Astrocyte (in vitro differentiated cells and primary cell): ENCODE results near the gene ZIK1. TPM values are rescaled to one million over a fixed set of nuclear protein-coding genes. Genes with fewer than 3 reads are reported as not detected.

ENCODE experiments used
- DNase-seq: peaks from one replicate; pipeline ENCODE4 v3.0.0-alpha.2; 2010; ENCODE audit warnings: low read depth
- FAIRE-seq: peaks from 2 replicates; lab custom pipeline; 2011; peaks lifted over from hg19 to GRCh38; lab: Jason Lieb, UNC
- H2AFZ ChIP-seq: 2 replicates; pipeline ENCODE4 v1.6.0; 2012; ENCODE audit warnings: low read depth, low read length, inconsistent platforms
- H3K27ac ChIP-seq: 2 replicates; pipeline ENCODE4 v1.5.1; 2011; ENCODE audit warnings: low read depth, low read length, inconsistent platforms
- H3K27me3 ChIP-seq: 2 replicates; pipeline ENCODE4 v1.6.0; 2011; ENCODE audit warnings: low read length, inconsistent platforms; ENCODE audit not compliant: insufficient read depth
- H3K36me3 ChIP-seq: 2 replicates; pipeline ENCODE4 v1.5.1; 2011; ENCODE audit warnings: low read length, inconsistent platforms; ENCODE audit not compliant: insufficient read depth
- H3K4me1 ChIP-seq: 2 replicates; pipeline ENCODE4 v1.5.1; 2011; ENCODE audit warnings: low read length, inconsistent platforms; ENCODE audit not compliant: insufficient read depth
- H3K4me2 ChIP-seq: 2 replicates; pipeline ENCODE4 v1.6.0; 2012; ENCODE audit warnings: low read length, inconsistent platforms
- H3K4me3 ChIP-seq: 2 replicates; pipeline ENCODE4 v1.5.1; 2011; ENCODE audit warnings: low read depth, mild to moderate bottlenecking, low read length, inconsistent platforms; ENCODE audit not compliant: insufficient read depth
- H3K79me2 ChIP-seq: 2 replicates; pipeline ENCODE4 v1.6.0; 2012; ENCODE audit warnings: mild to moderate bottlenecking, low read length, inconsistent platforms; ENCODE audit not compliant: insufficient read depth
- H3K9ac ChIP-seq: 2 replicates; pipeline ENCODE4 v1.6.0; 2012; ENCODE audit warnings: mild to moderate bottlenecking, low read length, inconsistent platforms
- H3K9me3 ChIP-seq: 2 replicates; pipeline ENCODE4 v1.5.1; 2012; ENCODE audit warnings: low read depth, mild to moderate bottlenecking, low read length, inconsistent platforms; ENCODE audit not compliant: insufficient read depth
- H4K20me1 ChIP-seq: 2 replicates; pipeline ENCODE4 v1.6.0; 2012; ENCODE audit warnings: low read length, inconsistent platforms; ENCODE audit not compliant: insufficient read depth
- H3K27ac Mint-ChIP-seq: one replicate; pipeline ENCODE4 v1.8.0; 2021; ENCODE audit warnings: mild to moderate bottlenecking, mixed read lengths; ENCODE audit not compliant: unreplicated experiment
- H3K27me3 Mint-ChIP-seq: one replicate; pipeline ENCODE4 v1.8.0; 2021; ENCODE audit warnings: low read depth, mixed read lengths; ENCODE audit not compliant: unreplicated experiment
- H3K36me3 Mint-ChIP-seq: one replicate; pipeline ENCODE4 v1.8.0; 2021; ENCODE audit warnings: low read depth, mixed read lengths; ENCODE audit not compliant: unreplicated experiment
- H3K4me1 Mint-ChIP-seq: one replicate; pipeline ENCODE4 v1.8.0; 2021; ENCODE audit warnings: low read depth, mixed read lengths; ENCODE audit not compliant: unreplicated experiment
- H3K4me3 Mint-ChIP-seq: one replicate; pipeline ENCODE4 v1.8.0; 2021; ENCODE audit warnings: mild to moderate bottlenecking, moderate library complexity, mixed read lengths; ENCODE audit not compliant: unreplicated experiment
- H3K9me3 Mint-ChIP-seq: one replicate; pipeline ENCODE4 v1.8.0; 2021; ENCODE audit warnings: mild to moderate bottlenecking, mixed read lengths; ENCODE audit not compliant: unreplicated experiment
- CTCF ChIP-seq: IDR thresholded peaks from 2 replicates; pipeline ENCODE4 v1.5.1; 2011; ENCODE audit warnings: low read depth, mild to moderate bottlenecking, inconsistent platforms, low read length, moderate library complexity; ENCODE audit not compliant: insufficient read depth
- EZH2 ChIP-seq: IDR thresholded peaks from 2 replicates; pipeline ENCODE4 v1.6.1; 2012; ENCODE audit warnings: mild to moderate bottlenecking, low read length, inconsistent platforms; ENCODE audit not compliant: insufficient read depth
- total RNA-seq: library from RNA; stranded (reverse); gene quantifications from 2 replicates; pipeline ENCODE4 v1.2.1, GENCODE V29; 2021

ZIK1 gene
- total RNA-seq, 1 donor from 2014 or later: 8.9 TPM

DNA sequence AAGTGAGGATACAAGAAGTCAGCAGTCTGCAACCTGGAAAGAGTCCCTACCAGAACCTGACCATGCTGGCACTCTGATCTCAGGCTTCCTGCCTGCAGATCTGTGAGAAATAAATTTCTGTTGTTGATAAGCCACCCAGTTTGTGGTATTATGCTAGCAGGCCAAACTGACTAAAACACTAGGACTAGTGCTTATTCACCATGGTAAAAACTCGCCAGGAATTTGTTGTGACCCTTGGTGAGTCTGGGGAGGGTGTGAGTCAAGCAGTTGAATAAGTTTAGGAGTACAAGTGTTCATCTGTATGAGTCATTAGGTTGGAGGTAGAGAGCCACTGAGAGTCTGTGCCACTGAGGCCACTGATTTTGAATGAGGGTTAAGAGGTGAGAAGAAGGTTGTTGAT is 3.6 kb downstream of the ZIK1 start:
- no peak overlapping the region for H3K9ac ChIP-seq
- FAIRE-seq (peak; percentile 87), DNase-seq (peak; percentile 79)
- peaks cover 67% of the 10 kb centered on the region for H3K9me3 ChIP-seq
- H3K79me2 ChIP-seq: peaks cover 12% of the 10 kb centered on the region
- peaks cover 69% of the 10 kb centered on the region for H3K36me3 Mint-ChIP-seq
- peaks cover 50% of the 10 kb centered on the region for H3K9me3 Mint-ChIP-seq
- peaks cover 9% of the 10 kb centered on the region for H3K4me1 Mint-ChIP-seq
- H3K36me3 ChIP-seq: peaks cover 26% of the 10 kb centered on the region
- H3K4me1 ChIP-seq: peaks cover 6% of the 10 kb centered on the region
- no peaks in the 10 kb centered on the region for H4K20me1 ChIP-seq
- TF ChIP-seq EZH2 (no peak), CTCF (no peak)
- no peaks in the 10 kb centered on the region for H3K27me3 ChIP-seq
- H2AFZ ChIP-seq: no peak overlapping the region
- no peak overlapping the region for H3K4me3 ChIP-seq
- H3K27ac ChIP-seq: no peak overlapping the region
- peak overlapping the region; percentile 58 for H3K4me3 Mint-ChIP-seq
- peak overlapping the region; percentile 29 for H3K27ac Mint-ChIP-seq
- peak overlapping the region; percentile 4 for H3K4me2 ChIP-seq
- no peaks in the 10 kb centered on the region for H3K27me3 Mint-ChIP-seq

- FAIRE-seq: peak; percentile 26
- no peak overlapping the region for H3K27ac ChIP-seq
- DNase-seq: no peak
- H3K9ac ChIP-seq: no peak overlapping the region
- Mint-ChIP-seq H3K27me3 (no peaks in the 10 kb centered on the region), H3K4me1 (no peaks in the 10 kb centered on the region), H3K9me3 (peaks cover 3% of the 10 kb centered on the region), H3K27ac (no peak overlapping the region), H3K36me3 (peaks cover 9% of the 10 kb centered on the region), H3K4me3 (peak overlapping the region; percentile 85)
- H3K79me2 ChIP-seq: peaks cover 17% of the 10 kb centered on the region
- H2AFZ ChIP-seq: peak overlapping the region; percentile 95
- H3K4me2 ChIP-seq: peak overlapping the region; percentile 87
- peaks cover 2% of the 10 kb centered on the region for H3K36me3 ChIP-seq
- TF ChIP-seq EZH2: no peak
- TF ChIP-seq CTCF: no peak
- peaks cover 6% of the 10 kb centered on the region for H3K9me3 ChIP-seq
- H3K4me3 ChIP-seq: peak overlapping the region; percentile 76
- no peaks in the 10 kb centered on the region for H4K20me1 ChIP-seq
- H3K27me3 ChIP-seq: no peaks in the 10 kb centered on the region
- H3K4me1 ChIP-seq: peaks cover 5% of the 10 kb centered on the region
These were observed 15.4 kb downstream of the ZIK1 start for GRCh38 chr19:57599377-57599760.

- H4K20me1 ChIP-seq: no peaks in the 10 kb centered on the region
- H3K9me3 ChIP-seq: peaks cover 11% of the 10 kb centered on the region
- H3K4me2 ChIP-seq: peak within 1 kb of the TSS; percentile 87
- Mint-ChIP-seq H3K4me1 (no peaks in the 10 kb centered on the region), H3K4me3 (peak within 1 kb of the TSS; percentile 85), H3K27me3 (no peaks in the 10 kb centered on the region), H3K9me3 (peaks cover 3% of the 10 kb centered on the region), H3K27ac (no peak within 1 kb of the TSS), H3K36me3 (peaks cover 12% of the 10 kb centered on the region)
- H3K27me3 ChIP-seq: no peaks in the 10 kb centered on the region
- H3K79me2 ChIP-seq: peaks cover 17% of the 10 kb centered on the region
- no peak for TF ChIP-seq EZH2
- no peak for TF ChIP-seq CTCF
- H3K4me1 ChIP-seq: peaks cover 5% of the 10 kb centered on the region
- peak within 1 kb of the TSS; percentile 76 for H3K9ac ChIP-seq
- peak; percentile 88 for FAIRE-seq
- DNase-seq: peak; percentile 79
- peaks cover 6% of the 10 kb centered on the region for H3K36me3 ChIP-seq
- H3K4me3 ChIP-seq: peak within 1 kb of the TSS; percentile 76
- H2AFZ ChIP-seq: peak within 1 kb of the TSS; percentile 95
- H3K27ac ChIP-seq: no peak within 1 kb of the TSS
These were observed 15.9 kb downstream of the ZIK1 start, which contains the start of gene ZNF530 for GRCh38 chr19:57599761-57600383. Gene ZNF530, plus strand, starts transcription at chr19:57599885. Its CDS starts 4,461 bp downstream, at chr19:57604346.
